DOHH2 (cell line): ENCODE results near the gene RPH3AL.
A peak's percentile ranks its signal among the peaks of the same experiment; 100 is the strongest.

Experiments
- H3F3A ChIP-seq: fragments of 200-600 bp; sonication (generic), shearing (Covaris generic); 2 replicates; pipeline ENCODE4 v1.6.0; 2016; ENCODE audit warnings: antibody characterized with exemption, mild to moderate bottlenecking; ENCODE audit not compliant: control insufficient read depth, insufficient read depth
- H3K27ac ChIP-seq: fragments of 200-600 bp; sonication (generic); 2 replicates; pipeline ENCODE4 v1.5.1; 2014; ENCODE audit warnings: low read depth, mild to moderate bottlenecking, low read length, moderate library complexity
- H3K27me3 ChIP-seq: fragments of 200-600 bp; sonication (generic); 2 replicates; pipeline ENCODE4 v1.6.1; 2014; ENCODE audit warnings: mild to moderate bottlenecking, low read length, mixed read lengths; ENCODE audit not compliant: control insufficient read depth
- H3K36me3 ChIP-seq: fragments of 200-600 bp; sonication (generic); 2 replicates; pipeline ENCODE4 v1.6.1; 2014; ENCODE audit warnings: mild to moderate bottlenecking, low read length, moderate library complexity, mixed read lengths; ENCODE audit not compliant: control insufficient read depth
- H3K4me1 ChIP-seq: fragments of 200-600 bp; sonication (generic); 2 replicates; pipeline ENCODE4 v1.6.1; 2014; ENCODE audit warnings: mild to moderate bottlenecking, low read length, mixed read lengths; ENCODE audit not compliant: control insufficient read depth
- H3K4me2 ChIP-seq: fragments of 200-600 bp; sonication (generic); 2 replicates; pipeline ENCODE4 v1.6.0; 2014; ENCODE audit warnings: mild to moderate bottlenecking, low read length, moderate library complexity
- H3K4me3 ChIP-seq: fragments of 200-600 bp; sonication (generic); 2 replicates; pipeline ENCODE4 v1.5.1; 2014; ENCODE audit warnings: mild to moderate bottlenecking, low read length, mixed read lengths
- H3K79me2 ChIP-seq: fragments of 200-600 bp; sonication (generic); 2 replicates; pipeline ENCODE4 v1.6.1; 2014; ENCODE audit warnings: mild to moderate bottlenecking, low read length, mixed read lengths; ENCODE audit not compliant: control insufficient read depth
- H3K9me2 ChIP-seq: fragments of 200-600 bp; sonication (generic); replicated peaks from 2 replicates; pipeline ENCODE4 v1.6.1; 2014; ENCODE audit warnings: mild to moderate bottlenecking, low read length, mixed read lengths; ENCODE audit not compliant: control insufficient read depth
- H3K9me3 ChIP-seq: fragments of 200-600 bp; sonication (generic); 2 replicates; pipeline ENCODE4 v1.6.1; 2014; ENCODE audit warnings: antibody characterized with exemption, low read length, mixed read lengths; ENCODE audit not compliant: control insufficient read depth, insufficient read depth
- H4K20me1 ChIP-seq: fragments of 200-600 bp; sonication (generic); 2 replicates; pipeline ENCODE4 v1.6.0; 2014; ENCODE audit warnings: low read depth, mild to moderate bottlenecking, antibody characterized with exemption, low read length, moderate library complexity; ENCODE audit not compliant: control insufficient read depth, insufficient read depth
- EZH2phosphoT487 ChIP-seq: fragments of 200-600 bp; sonication (generic); IDR thresholded peaks from 2 replicates; pipeline ENCODE4 v1.6.1; 2017; ENCODE audit warnings: borderline replicate concordance, mild to moderate bottlenecking, antibody characterized with exemption, low read length, moderate library complexity, mixed read lengths
- TF ChIP-seq, protein P1 (sequence below): fragments of 200-600 bp; sonication (generic); IDR thresholded peaks from one replicate; pipeline ENCODE4 v1.5.1; 2014; ENCODE audit warnings: antibody characterized with exemption, mild to moderate bottlenecking, low read depth, low read length; ENCODE audit not compliant: poor library complexity, severe bottlenecking

The RPH3AL gene

GRCh38 chr17:310111-311010, 42.2 kb downstream of the RPH3AL start:
- H3K4me1 ChIP-seq = no peaks in the 10 kb centered on the region
- no peak overlapping the region for H3K4me2 ChIP-seq
- no peaks in the 10 kb centered on the region for H3K79me2 ChIP-seq
- H3K27me3 ChIP-seq = no peaks in the 10 kb centered on the region
- TF ChIP-seq EZH2phosphoT487 = no peak
- TF ChIP-seq, protein P1, sequence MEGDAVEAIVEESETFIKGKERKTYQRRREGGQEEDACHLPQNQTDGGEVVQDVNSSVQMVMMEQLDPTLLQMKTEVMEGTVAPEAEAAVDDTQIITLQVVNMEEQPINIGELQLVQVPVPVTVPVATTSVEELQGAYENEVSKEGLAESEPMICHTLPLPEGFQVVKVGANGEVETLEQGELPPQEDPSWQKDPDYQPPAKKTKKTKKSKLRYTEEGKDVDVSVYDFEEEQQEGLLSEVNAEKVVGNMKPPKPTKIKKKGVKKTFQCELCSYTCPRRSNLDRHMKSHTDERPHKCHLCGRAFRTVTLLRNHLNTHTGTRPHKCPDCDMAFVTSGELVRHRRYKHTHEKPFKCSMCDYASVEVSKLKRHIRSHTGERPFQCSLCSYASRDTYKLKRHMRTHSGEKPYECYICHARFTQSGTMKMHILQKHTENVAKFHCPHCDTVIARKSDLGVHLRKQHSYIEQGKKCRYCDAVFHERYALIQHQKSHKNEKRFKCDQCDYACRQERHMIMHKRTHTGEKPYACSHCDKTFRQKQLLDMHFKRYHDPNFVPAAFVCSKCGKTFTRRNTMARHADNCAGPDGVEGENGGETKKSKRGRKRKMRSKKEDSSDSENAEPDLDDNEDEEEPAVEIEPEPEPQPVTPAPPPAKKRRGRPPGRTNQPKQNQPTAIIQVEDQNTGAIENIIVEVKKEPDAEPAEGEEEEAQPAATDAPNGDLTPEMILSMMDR = no peak
- H4K20me1 ChIP-seq = no peaks in the 10 kb centered on the region
- H3K36me3 ChIP-seq = no peaks in the 10 kb centered on the region
- no peaks in the 10 kb centered on the region for H3K9me2 ChIP-seq
- no peak overlapping the region for H3K27ac ChIP-seq
- H3K4me3 ChIP-seq = no peak overlapping the region
- peaks cover 6% of the 10 kb centered on the region; the same call in 1 of the 2 replicates for H3K9me3 ChIP-seq
- H3F3A ChIP-seq = no peaks in the 10 kb centered on the region

DNA sequence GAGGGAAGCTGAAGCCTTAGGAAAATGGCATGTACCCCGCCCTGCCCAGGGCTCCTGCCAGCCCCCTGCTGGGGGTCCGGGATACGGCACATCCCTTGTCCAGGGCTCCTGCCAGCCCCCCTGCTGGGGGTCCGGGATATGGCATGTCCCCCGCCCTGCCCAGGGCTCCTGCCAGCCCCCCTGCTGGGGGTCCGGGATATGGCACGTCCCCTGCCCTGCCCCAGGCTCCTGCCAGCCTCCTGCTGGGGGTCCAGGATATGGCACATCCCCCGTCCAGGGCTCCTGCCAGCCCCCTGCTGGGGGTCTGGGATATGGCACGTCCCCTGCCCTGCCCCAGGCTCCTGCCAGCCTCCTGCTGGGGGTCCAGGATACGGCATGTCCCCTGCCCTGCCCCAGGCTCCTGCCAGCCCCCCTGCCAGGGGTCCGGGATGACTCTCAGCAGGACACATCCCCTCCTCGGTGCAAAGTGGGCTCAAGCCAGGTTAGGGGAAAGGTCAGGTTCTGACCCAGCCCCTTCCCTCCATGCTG, 43.2 kb downstream of the RPH3AL start:
- peaks cover 3% of the 10 kb centered on the region; the same call in 1 of the 2 replicates for H3K9me3 ChIP-seq
- H3K27me3 ChIP-seq = no peaks in the 10 kb centered on the region
- H4K20me1 ChIP-seq = no peaks in the 10 kb centered on the region
- TF ChIP-seq EZH2phosphoT487 = no peak
- TF ChIP-seq, protein P1 = peak; percentile 89
- no peak overlapping the region for H3K27ac ChIP-seq
- H3K4me2 ChIP-seq = no peak overlapping the region
- H3K36me3 ChIP-seq = no peaks in the 10 kb centered on the region
- no peaks in the 10 kb centered on the region for H3F3A ChIP-seq
- H3K9me2 ChIP-seq = no peaks in the 10 kb centered on the region
- H3K79me2 ChIP-seq = no peaks in the 10 kb centered on the region
- no peak overlapping the region for H3K4me3 ChIP-seq
- no peaks in the 10 kb centered on the region for H3K4me1 ChIP-seq

- Histone ChIP-seq H3K27ac (no peak overlapping the region), H3K27me3 (no peaks in the 10 kb centered on the region), H3K4me2 (no peak overlapping the region), H3K79me2 (no peaks in the 10 kb centered on the region), H3K9me2 (no peaks in the 10 kb centered on the region), H4K20me1 (no peaks in the 10 kb centered on the region), H3K4me1 (no peaks in the 10 kb centered on the region), H3F3A (no peaks in the 10 kb centered on the region), H3K9me3 (peaks cover 3% of the 10 kb centered on the region; the same call in 1 of the 2 replicates), H3K4me3 (no peak overlapping the region), H3K36me3 (no peaks in the 10 kb centered on the region)
- TF ChIP-seq EZH2phosphoT487 = no peak
- TF ChIP-seq, protein P1 = no peak
These were observed 44.7 kb downstream of the RPH3AL start for GRCh38 chr17:307741-308507.
